ENCODE results near the gene TSR3.

TSR3 gene

GRCh38 chr16:1366060-1366711 is 14.5 kb upstream of the TSR3 start:
- TF ChIP-seq CTCF (IDR thresholded peaks at IDR 0.05; ENCODE audit: insufficient read depth, low read length, missing control alignments), result no peak
- ChIA-PET CTCF (interaction anchor here (1.1 to 4.8 kb wide), 3 partner anchors 8 to 13 kb away, joined by 3 to 37 read pairs (median 33); no protein-coding TSS in a partner anchor), POLR2A (interaction anchor here (1.4 kb wide), 1 partner anchor 13 kb away, joined by 3 read pairs; no protein-coding TSS in a partner anchor)
- no peak overlapping the region for H3K4me3 ChIP-seq (ENCODE audit: low read depth, low read length)
- no peak for DNase-seq (ENCODE audit: low read depth, low spot score)

- no peak overlapping the region for H3K4me3 ChIP-seq (ENCODE audit: low read depth, low read length)
- CTCF ChIA-PET, result interaction anchor here (1.0 to 4.8 kb wide), 8 partner anchors 10 to 360 kb away, joined by 3 to 37 read pairs (median 5); no protein-coding TSS in a partner anchor
- TF ChIP-seq CTCF (IDR thresholded peaks at IDR 0.05; ENCODE audit: insufficient read depth, low read length, missing control alignments), result no peak
- no peak for DNase-seq (ENCODE audit: low read depth, low spot score)
- POLR2A ChIA-PET, result no interaction called here
Observed at GRCh38 chr16:1364510-1364909, 12.8 kb upstream of the TSR3 start.

GRCh38 chr16:1363501-1364041 is 11.9 kb upstream of the TSR3 start:
- DNase-seq (ENCODE audit: low read depth, low spot score), result no peak
- TF ChIP-seq CTCF (IDR thresholded peaks at IDR 0.05; ENCODE audit: insufficient read depth, low read length, missing control alignments), result peak; percentile 94
- ChIA-PET CTCF (interaction anchor here (0.8 to 4.8 kb wide), 18 partner anchors 8 to 361 kb away, joined by 3 to 37 read pairs (median 4); no protein-coding TSS in a partner anchor), POLR2A (no interaction called here)
- no peak overlapping the region for H3K4me3 ChIP-seq (ENCODE audit: low read depth, low read length)

- ChIA-PET CTCF (interaction anchor here (0.9 to 4.8 kb wide), 14 partner anchors 9 to 254 kb away, joined by 3 to 37 read pairs (median 4); no protein-coding TSS in a partner anchor), POLR2A (no interaction called here)
- no peak for TF ChIP-seq CTCF (IDR thresholded peaks at IDR 0.05; ENCODE audit: insufficient read depth, low read length, missing control alignments)
- DNase-seq (ENCODE audit: low read depth, low spot score), result no peak
- no peak overlapping the region for H3K4me3 ChIP-seq (ENCODE audit: low read depth, low read length)
Observed at GRCh38 chr16:1362807-1363206, 11.1 kb upstream of the TSR3 start.

- TF ChIP-seq CTCF (IDR thresholded peaks at IDR 0.05; ENCODE audit: insufficient read depth, low read length, missing control alignments), result no peak
- POLR2A ChIA-PET, result no interaction called here
- no peak for DNase-seq (ENCODE audit: low read depth, low spot score)
- CTCF ChIA-PET, result interaction anchor here (1.0 to 4.8 kb wide), 3 partner anchors 8 to 17 kb away, joined by 3 to 37 read pairs (median 33); partner anchors contain the start of genes GNPTG and TSR3
- H3K4me3 ChIP-seq (ENCODE audit: low read depth, low read length), result no peak overlapping the region
Observed at GRCh38 chr16:1361685-1362360, 10.1 kb upstream of the TSR3 start.

Data from AG04449 (cell line).